IPS-NIHi11 (cell line): Measurements from ENCODE around the gene AFF3.

Source experiments
- DNase-seq: peaks from one replicate; pipeline ENCODE4 v3.0.0; 2012; ENCODE audit warnings: mixed read lengths, low spot score

The AFF3 gene

DNA sequence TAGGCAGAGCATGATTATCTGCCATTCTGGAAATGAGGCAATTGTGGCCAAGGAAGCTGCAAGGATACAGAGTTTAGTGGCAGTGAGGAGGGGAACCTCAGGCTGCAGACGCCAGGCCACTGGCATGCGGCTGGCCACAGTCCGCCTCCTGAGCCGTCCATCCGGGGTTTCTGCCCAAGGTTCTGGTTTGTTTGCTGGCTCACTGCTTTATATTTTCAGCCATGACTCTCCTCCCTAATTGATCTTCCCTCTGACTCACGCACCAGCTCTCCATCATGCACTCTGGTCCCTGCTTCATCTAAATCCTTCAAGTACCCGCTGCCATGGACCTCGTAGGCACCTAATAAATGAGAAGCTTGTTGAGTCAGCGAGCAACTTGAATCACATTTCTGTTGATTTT lies 544.8 kb downstream of the AFF3 start:
- no peak for DNase-seq

DNA sequence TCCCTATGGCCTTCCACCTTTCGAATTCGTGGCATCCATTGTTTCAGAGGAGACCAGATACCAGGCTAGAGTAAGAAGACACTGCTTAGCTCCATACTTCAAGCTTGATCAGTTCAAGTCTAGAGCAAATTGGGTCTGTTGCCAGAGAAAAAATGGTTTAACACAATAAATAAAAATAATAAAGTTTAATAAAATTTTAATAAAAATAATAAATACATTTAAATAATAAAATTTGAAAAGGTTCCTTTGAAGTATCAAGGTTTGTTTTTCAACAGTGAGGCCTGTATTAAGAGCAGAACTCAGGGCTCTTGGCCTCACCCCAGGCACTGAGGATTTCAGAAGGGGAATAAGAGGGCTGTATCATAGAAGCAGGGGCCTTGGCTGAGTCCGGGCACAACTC lies 547.0 kb downstream of the AFF3 start:
- DNase-seq = no peak

DNA sequence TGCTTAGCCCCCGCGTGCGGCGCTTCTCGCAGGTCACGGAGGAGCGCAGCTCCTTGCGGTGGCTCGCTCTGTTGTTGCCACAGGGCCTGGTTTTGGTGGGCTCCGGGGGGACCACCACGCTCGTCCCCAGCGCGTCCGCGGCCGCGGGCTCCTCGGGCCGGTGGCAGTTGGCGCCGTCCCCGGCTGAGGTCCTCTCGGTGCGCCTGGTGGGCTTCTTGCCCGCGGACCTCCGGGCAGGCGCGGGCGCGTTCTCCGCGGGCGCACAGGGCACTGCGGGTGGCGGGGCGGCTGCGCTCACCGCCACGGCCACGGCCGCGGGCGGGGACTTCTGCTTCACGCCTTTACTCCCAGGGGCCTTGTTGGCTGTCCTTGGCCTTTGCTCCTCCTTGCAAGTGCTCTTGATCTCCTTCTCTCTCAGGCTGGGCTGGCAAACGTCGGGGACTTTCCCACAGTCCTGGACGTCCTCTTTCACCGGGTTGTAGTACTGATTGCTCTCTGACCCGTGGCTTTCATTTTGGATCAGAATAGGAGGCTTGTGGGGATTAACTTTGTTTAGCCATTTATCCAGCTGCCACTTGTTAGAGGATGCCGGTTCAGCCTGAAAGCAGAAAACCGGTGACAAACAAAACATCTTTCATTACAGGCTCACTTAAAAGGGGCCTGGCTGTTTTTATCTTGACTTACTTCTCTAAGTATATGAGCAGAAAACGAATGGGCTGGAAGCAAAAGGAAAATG lies 548.5 kb downstream of the AFF3 start:
- no peak for DNase-seq

GRCh38 chr2:99576775-99577174 lies 565.6 kb downstream of the AFF3 start:
- DNase-seq = no peak

DNA sequence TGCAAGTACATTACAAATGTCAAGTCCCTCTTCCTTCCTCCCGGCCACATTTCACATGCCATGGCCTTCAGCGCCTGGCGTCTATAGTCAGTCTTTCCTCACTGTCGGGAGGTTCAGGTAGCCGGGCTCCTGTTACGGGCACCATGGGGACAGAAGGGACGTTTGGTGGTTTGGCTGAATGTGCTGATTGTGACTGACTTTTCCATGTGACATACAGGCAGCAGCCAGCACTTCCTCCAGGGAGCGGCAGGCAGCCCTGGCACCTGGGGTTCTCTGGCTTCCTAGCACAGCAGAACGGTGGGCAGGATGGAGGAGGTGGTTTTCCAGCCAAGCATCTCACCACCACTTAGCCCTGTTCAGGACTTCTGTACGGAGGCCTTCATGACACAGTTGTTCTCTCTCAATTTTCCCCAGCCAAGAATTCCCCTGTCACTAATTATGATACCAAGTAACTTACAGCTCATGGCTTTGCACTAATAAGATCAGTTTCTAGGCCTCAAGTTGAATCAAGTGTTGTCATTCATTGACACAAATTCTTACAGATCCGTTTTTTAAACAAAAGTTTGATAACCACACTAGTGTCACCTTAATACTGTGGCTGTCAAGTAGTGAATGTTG lies 568.6 kb downstream of the AFF3 start:
- DNase-seq = no peak

GRCh38 chr2:99572373-99573164 lies 569.8 kb downstream of the AFF3 start:
- no peak for DNase-seq

DNA sequence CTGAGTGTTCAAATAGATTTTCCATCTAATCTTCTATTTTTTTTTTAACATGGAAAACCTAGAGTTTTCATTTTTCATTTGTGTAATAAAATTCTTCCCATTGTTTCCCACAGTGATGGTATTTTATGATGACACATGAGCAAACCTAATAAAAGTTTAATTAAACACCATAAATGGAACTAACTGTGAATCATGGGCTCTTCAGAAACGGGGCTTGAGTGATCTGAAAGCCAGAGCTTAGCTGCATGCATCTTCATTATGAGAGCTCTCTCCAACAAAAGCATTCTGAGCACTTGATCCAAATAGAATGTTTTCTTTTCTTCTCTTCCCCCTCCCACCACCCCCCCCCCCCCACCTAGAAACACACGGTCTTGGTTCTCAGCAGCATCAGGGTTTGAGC lies 570.4 kb downstream of the AFF3 start:
- DNase-seq = no peak

DNA sequence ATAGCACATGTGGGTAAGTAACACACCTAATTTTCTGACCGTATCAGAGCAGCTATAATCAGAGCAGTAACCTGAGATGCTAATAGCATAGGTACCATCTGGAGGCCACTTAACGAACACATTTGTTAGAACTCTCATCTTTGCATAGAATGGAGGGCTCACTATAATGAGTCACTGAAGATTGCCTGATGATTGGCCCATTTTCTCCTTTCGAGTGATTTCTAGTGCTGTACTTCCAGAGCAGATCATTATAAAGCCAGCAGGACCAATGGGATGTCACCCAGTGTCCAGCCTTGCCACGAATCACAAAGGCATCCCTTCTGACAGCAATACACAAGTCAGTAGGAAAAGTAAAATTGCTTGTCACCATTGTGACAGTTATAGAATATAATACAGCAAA lies 570.9 kb downstream of the AFF3 start:
- no peak for DNase-seq

GRCh38 chr2:99571021-99571420 lies 571.4 kb downstream of the AFF3 start:
- DNase-seq = no peak

DNA sequence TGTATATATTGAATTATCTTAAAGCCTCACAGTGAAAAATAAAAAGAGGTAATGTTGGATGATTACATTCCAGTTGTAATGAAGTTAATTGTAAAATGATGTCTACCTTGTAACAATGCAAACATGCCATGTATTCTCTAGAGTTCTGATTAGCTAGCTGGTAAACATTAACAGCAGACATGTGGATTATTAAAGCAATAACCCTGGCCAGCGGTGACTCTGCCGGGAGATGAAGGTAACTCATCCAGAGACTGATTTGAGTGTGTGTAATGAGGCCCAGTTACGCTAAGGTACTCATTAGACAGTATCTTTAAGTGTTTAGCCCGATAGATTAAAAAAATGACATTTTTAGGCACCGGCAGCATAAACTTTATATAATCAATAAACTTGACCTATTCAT lies 573.0 kb downstream of the AFF3 start:
- no peak for DNase-seq

GRCh38 chr2:99565227-99565626 lies 577.2 kb downstream of the AFF3 start:
- no peak for DNase-seq

GRCh38 chr2:99562516-99562915 lies 579.9 kb downstream of the AFF3 start:
- DNase-seq = no peak

GRCh38 chr2:99561804-99562203 lies 580.6 kb downstream of the AFF3 start:
- no peak for DNase-seq

DNA sequence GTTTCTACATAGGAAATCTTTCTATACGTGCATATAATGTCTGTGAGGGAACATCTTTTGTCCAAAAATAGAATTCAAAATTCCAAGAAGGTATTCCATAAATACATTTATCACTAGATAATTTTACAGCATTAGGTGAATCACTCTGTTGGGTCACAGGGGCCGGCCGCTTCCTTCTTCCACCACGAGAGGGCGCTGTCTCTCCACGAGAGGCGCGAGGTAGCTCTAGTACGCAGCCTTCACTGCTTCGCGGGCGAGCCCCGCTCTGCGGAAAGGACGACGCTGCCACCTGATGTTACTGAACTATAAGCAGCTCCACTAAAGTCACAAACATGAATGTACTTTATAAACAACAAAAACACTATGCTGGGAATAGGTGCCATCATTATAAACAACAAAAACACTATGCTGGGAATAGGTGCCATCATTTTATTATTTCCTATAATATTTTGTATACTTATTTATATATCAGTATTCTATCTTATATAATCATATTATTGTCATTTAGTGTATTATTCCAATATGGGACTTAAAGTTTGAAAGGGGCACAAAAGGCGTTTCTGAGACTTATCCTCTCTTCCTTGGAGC lies 583.2 kb downstream of the AFF3 start:
- peak; percentile 84 for DNase-seq

- DNase-seq = no peak
These were observed 587.0 kb downstream of the AFF3 start for GRCh38 chr2:99555404-99555803.

- DNase-seq = no peak
These were observed 587.5 kb downstream of the AFF3 start for GRCh38 chr2:99554871-99555270.

- DNase-seq = peak; percentile 49
These were observed 588.2 kb downstream of the AFF3 start for GRCh38 chr2:99554238-99554637.

DNA sequence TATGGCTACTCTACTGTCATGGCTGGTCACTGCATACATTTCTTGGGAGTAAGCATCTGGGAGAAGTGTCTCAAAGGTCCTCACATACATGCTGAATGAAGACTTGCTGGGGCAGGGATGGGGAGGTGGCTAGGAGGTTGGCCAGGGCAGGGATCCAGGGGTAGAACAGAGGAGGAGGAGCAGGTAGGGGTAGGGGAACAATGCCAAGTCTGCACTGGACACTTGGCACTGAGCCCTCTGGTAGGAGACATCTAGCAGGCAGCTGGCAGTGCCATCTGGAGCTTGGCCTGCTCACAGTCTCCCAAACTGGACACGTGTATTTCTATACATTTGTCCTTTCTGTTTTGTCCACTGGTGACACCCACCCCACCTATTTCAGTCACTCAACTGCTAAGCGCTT lies 589.9 kb downstream of the AFF3 start:
- no peak for DNase-seq

DNA sequence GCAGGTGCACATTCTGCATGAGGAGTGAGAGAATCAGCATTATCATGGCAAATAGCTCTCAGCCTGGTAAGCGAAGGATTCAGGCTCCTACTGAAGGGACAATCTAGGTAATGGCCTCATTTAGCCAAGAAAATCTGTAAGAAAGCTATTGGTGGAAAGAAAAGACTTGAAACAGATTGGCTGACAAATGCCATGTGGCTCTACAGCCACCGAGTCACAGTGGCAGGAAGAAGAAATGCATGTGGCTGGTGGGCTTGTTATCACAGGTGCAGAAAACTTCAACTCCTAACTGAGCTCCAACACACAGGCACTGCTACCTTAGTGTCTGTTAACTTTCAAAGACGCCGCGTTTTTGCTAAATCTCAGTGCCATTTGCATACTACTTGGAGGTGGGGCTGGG lies 592.0 kb downstream of the AFF3 start:
- DNase-seq = no peak

DNA sequence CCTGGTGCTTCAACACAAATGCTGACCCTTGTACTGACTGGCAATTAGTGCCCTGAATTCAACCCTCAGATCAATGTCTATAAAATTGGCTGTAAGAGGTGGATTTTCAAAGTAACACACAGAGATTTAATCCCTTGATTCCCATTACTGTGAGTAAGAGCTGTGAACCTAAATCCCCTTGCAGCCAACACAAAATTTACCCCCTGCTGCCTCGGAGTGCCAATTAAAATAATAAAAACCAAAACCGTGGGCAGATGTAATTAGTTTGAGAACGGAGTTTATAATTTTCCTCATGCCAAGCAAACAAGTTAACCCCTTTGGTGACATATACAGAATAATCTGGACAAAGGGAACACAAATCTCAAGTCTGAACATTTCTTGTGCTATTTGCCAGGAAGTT lies 596.8 kb downstream of the AFF3 start:
- no peak for DNase-seq

DNA sequence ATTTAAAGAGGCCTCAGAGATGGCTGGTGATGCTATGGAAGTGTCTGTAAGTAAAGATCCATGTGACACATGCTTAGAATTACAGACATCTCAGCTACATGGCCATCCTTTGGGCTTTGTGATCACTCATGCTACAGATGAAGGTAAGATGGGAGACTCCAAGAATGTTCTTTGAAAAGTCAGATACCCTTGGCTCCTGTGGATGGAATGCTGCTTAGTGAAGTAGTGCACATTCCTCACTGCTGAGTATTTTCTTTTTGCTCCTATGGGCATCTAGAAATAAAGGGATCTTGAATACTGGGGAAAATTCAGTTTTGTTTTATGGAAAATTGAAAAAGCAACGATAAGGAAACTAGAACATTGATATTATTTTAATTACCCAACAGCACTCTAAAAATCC lies 597.3 kb downstream of the AFF3 start:
- DNase-seq = no peak

- DNase-seq = no peak
These were observed 597.8 kb downstream of the AFF3 start for GRCh38 chr2:99544608-99545007.

DNA sequence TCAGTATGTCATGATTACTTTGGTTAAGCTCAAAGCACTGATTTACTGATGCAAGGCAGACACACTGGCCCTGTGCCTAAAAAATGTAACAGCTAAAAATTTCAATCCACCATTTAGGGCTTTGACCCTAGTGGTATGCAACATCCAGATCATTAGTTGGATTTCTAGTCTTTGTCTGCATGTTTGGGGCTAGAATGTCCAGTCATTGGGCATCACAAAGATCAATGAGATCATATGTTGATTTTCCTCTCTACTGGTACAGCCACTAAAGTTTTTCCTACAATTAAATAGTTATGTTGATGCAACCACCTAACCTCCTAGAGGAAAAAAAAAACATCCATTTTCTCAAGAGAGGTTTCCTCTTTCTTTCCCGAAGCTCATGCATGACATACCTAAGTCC lies 599.1 kb downstream of the AFF3 start:
- DNase-seq = no peak
